T-helper 1 cell treated with Interleukin-12 subunit alpha and Interleukin-12 subunit beta and Interleukin-4 antibody, amounts not matched to agents 30 μg/mL and 1 μg/mL, for 36 hours (primary cell): ENCODE results near the gene BUB1B.
"Not testable (repeated sequence)": the region's sequence is repeated elsewhere in the genome, so short reads cannot be mapped to it uniquely, and the experiment has no call there.

Experiments used
- H3K27ac Mint-ChIP-seq: one replicate; pipeline ENCODE4 v1.8.0; 2021; ENCODE audit warnings: mild to moderate bottlenecking, mixed read lengths
- H3K27me3 Mint-ChIP-seq: one replicate; pipeline ENCODE4 v1.8.0; 2021; ENCODE audit warnings: low read depth, mixed read lengths
- H3K36me3 Mint-ChIP-seq: one replicate; pipeline ENCODE4 v1.8.0; 2021; ENCODE audit warnings: low read depth, mixed read lengths
- H3K4me1 Mint-ChIP-seq: one replicate; pipeline ENCODE4 v1.8.0; 2021; ENCODE audit warnings: low read depth, mixed read lengths
- H3K4me3 Mint-ChIP-seq: one replicate; pipeline ENCODE4 v1.8.0; 2021; ENCODE audit warnings: mild to moderate bottlenecking, moderate library complexity, mixed read lengths
- H3K9me3 Mint-ChIP-seq: one replicate; pipeline ENCODE4 v1.8.0; 2021; ENCODE audit warnings: mixed read lengths

The BUB1B gene

GRCh38 chr15:40160689-40161688, at the start of gene BUB1B:
TSS of gene BUB1B (plus strand) at chr15:40161069. CDS start at chr15:40161221, 152 bp downstream.
- no peak within 1 kb of the TSS for H3K27ac Mint-ChIP-seq
- H3K9me3 Mint-ChIP-seq: no peaks in the 10 kb centered on the region
- no peak within 1 kb of the TSS for H3K4me3 Mint-ChIP-seq
- no peaks in the 10 kb centered on the region for H3K27me3 Mint-ChIP-seq
- H3K36me3 Mint-ChIP-seq: no peaks in the 10 kb centered on the region
- H3K4me1 Mint-ChIP-seq: peaks cover 12% of the 10 kb centered on the region

- H3K4me1 Mint-ChIP-seq: peaks cover 37% of the 10 kb centered on the region
Observed at GRCh38 chr15:40111888-40112287, 49.0 kb upstream of the BUB1B start.

GRCh38 chr15:40112789-40113188, 48.1 kb upstream of the BUB1B start:
- Mint-ChIP-seq H3K4me1 (peaks cover 30% of the 10 kb centered on the region), H3K4me3 (no peak overlapping the region), H3K9me3 (no peaks in the 10 kb centered on the region), H3K27me3 (peaks cover 16% of the 10 kb centered on the region), H3K36me3 (no peaks in the 10 kb centered on the region), H3K27ac (no peak overlapping the region)

More at GRCh38 chr15:40111888-40112287, 49.0 kb upstream of the BUB1B start:
- H3K9me3 Mint-ChIP-seq: no peaks in the 10 kb centered on the region
- peaks cover 16% of the 10 kb centered on the region for H3K27me3 Mint-ChIP-seq
- no peak overlapping the region for H3K4me3 Mint-ChIP-seq
- H3K27ac Mint-ChIP-seq: no peak overlapping the region
- H3K36me3 Mint-ChIP-seq: no peaks in the 10 kb centered on the region

- Mint-ChIP-seq H3K36me3 (no peaks in the 10 kb centered on the region), H3K27ac (no peak overlapping the region), H3K9me3 (no peaks in the 10 kb centered on the region), H3K4me3 (no peak overlapping the region), H3K4me1 (peaks cover 22% of the 10 kb centered on the region), H3K27me3 (peaks cover 16% of the 10 kb centered on the region)
Observed at GRCh38 chr15:40114218-40114617, 46.7 kb upstream of the BUB1B start.

- peaks cover 16% of the 10 kb centered on the region for H3K27me3 Mint-ChIP-seq
Observed at GRCh38 chr15:40115106-40115505, 45.8 kb upstream of the BUB1B start.

GRCh38 chr15:40115670-40116093, 45.2 kb upstream of the BUB1B start:
- peaks cover 16% of the 10 kb centered on the region for H3K27me3 Mint-ChIP-seq
- peak overlapping the region; percentile 90 for H3K27ac Mint-ChIP-seq
- H3K4me3 Mint-ChIP-seq: peak overlapping the region; percentile 46
- H3K36me3 Mint-ChIP-seq: no peaks in the 10 kb centered on the region
- no peaks in the 10 kb centered on the region for H3K9me3 Mint-ChIP-seq
- peaks cover 20% of the 10 kb centered on the region for H3K4me1 Mint-ChIP-seq

More at GRCh38 chr15:40115106-40115505, 45.8 kb upstream of the BUB1B start:
- H3K27ac Mint-ChIP-seq, H3K4me3 Mint-ChIP-seq, H3K9me3 Mint-ChIP-seq, H3K36me3 Mint-ChIP-seq: not testable (repeated sequence)
- H3K4me1 Mint-ChIP-seq: peaks cover 20% of the 10 kb centered on the region

- Mint-ChIP-seq H3K27me3 (peaks cover 6% of the 10 kb centered on the region), H3K9me3 (no peaks in the 10 kb centered on the region), H3K36me3 (no peaks in the 10 kb centered on the region), H3K4me1 (peaks cover 20% of the 10 kb centered on the region), H3K27ac (no peak overlapping the region), H3K4me3 (no peak overlapping the region)
Observed at GRCh38 chr15:40118473-40118872, 42.4 kb upstream of the BUB1B start.

- H3K36me3 Mint-ChIP-seq: no peaks in the 10 kb centered on the region
- no peaks in the 10 kb centered on the region for H3K9me3 Mint-ChIP-seq
- no peak overlapping the region for H3K4me3 Mint-ChIP-seq
- H3K4me1 Mint-ChIP-seq: no peaks in the 10 kb centered on the region
- H3K27me3 Mint-ChIP-seq: peaks cover 6% of the 10 kb centered on the region
- H3K27ac Mint-ChIP-seq: no peak overlapping the region
Observed at GRCh38 chr15:40121911-40122638, 38.8 kb upstream of the BUB1B start.

GRCh38 chr15:40122989-40123388, 37.9 kb upstream of the BUB1B start:
- H3K9me3 Mint-ChIP-seq, H3K27ac Mint-ChIP-seq, H3K4me3 Mint-ChIP-seq, H3K4me1 Mint-ChIP-seq, H3K27me3 Mint-ChIP-seq, H3K36me3 Mint-ChIP-seq: not testable (repeated sequence)

GRCh38 chr15:40123863-40124262, 37.0 kb upstream of the BUB1B start:
- H3K4me1 Mint-ChIP-seq, H3K27ac Mint-ChIP-seq, H3K4me3 Mint-ChIP-seq, H3K36me3 Mint-ChIP-seq, H3K9me3 Mint-ChIP-seq, H3K27me3 Mint-ChIP-seq: not testable (repeated sequence)

- not testable (repeated sequence) for H3K27me3 Mint-ChIP-seq, H3K4me1 Mint-ChIP-seq, H3K36me3 Mint-ChIP-seq, H3K27ac Mint-ChIP-seq, H3K9me3 Mint-ChIP-seq, H3K4me3 Mint-ChIP-seq
Observed at GRCh38 chr15:40124333-40124732, 36.5 kb upstream of the BUB1B start.

- not testable (repeated sequence) for H3K9me3 Mint-ChIP-seq, H3K36me3 Mint-ChIP-seq, H3K27ac Mint-ChIP-seq, H3K4me1 Mint-ChIP-seq, H3K27me3 Mint-ChIP-seq, H3K4me3 Mint-ChIP-seq
Observed at GRCh38 chr15:40124807-40125285, 36.0 kb upstream of the BUB1B start.

GRCh38 chr15:40125950-40126349, 34.9 kb upstream of the BUB1B start:
- no peak overlapping the region for H3K27ac Mint-ChIP-seq
- H3K9me3 Mint-ChIP-seq: no peaks in the 10 kb centered on the region
- peaks cover 6% of the 10 kb centered on the region for H3K27me3 Mint-ChIP-seq
- H3K4me3 Mint-ChIP-seq: no peak overlapping the region
- H3K4me1 Mint-ChIP-seq: no peaks in the 10 kb centered on the region
- H3K36me3 Mint-ChIP-seq: no peaks in the 10 kb centered on the region

GRCh38 chr15:40128766-40129660, 31.9 kb upstream of the BUB1B start:
- H3K27ac Mint-ChIP-seq: peak overlapping the region; percentile 9
- H3K4me1 Mint-ChIP-seq: no peaks in the 10 kb centered on the region
- H3K4me3 Mint-ChIP-seq: no peak overlapping the region
- H3K36me3 Mint-ChIP-seq: no peaks in the 10 kb centered on the region
- H3K27me3 Mint-ChIP-seq: no peaks in the 10 kb centered on the region
- H3K9me3 Mint-ChIP-seq: no peaks in the 10 kb centered on the region
